Left ventricle myocardium inferior (tissue), 1 donor: ENCODE data around the gene ARHGAP19. TPM values are rescaled to one million over a fixed set of nuclear protein-coding genes. Genes with fewer than 3 reads are reported as not detected.

Source experiments
- DNase-seq: peaks from one replicate; pipeline ENCODE4 v3.0.0-alpha.2; 2020
- H3K27ac ChIP-seq: fragments of 200-600 bp; replicated peaks from 2 replicates; pipeline ENCODE4 v1.8.0; 2021
- H3K27me3 ChIP-seq: fragments of 200-600 bp; 2 replicates; pipeline ENCODE4 v1.8.0; 2021; ENCODE audit warnings: low read depth
- H3K36me3 ChIP-seq: fragments of 200-600 bp; 2 replicates; pipeline ENCODE4 v1.8.0; 2021
- H3K4me1 ChIP-seq: fragments of 200-600 bp; 2 replicates; pipeline ENCODE4 v1.8.0; 2021
- H3K4me3 ChIP-seq: fragments of 200-600 bp; 2 replicates; pipeline ENCODE4 v1.8.0; 2021; ENCODE audit warnings: mild to moderate bottlenecking, moderate library complexity
- H3K9me3 ChIP-seq: fragments of 200-600 bp; replicated peaks from 2 replicates; pipeline ENCODE4 v1.8.0; 2021
- CTCF ChIP-seq: fragments of 200-600 bp; IDR thresholded peaks from 2 replicates; pipeline ENCODE4 v1.8.0; 2021; ENCODE audit warnings: antibody characterized with exemption, mild to moderate bottlenecking, borderline replicate concordance
- intact Hi-C: fragments of 100-400 bp; cut with micrococcal nuclease; formaldehyde crosslinking; loops from one replicate; pipeline ENCODE4 v1.11.0; 2022
- total RNA-seq: library from RNA; stranded (reverse); fragmentation: NEBNext Ultra II Directional; extraction: Animal tissue kit (Norgen Biotek cat#: 25700); gene quantifications from one replicate; pipeline ENCODE4 v1.2.1, GENCODE V29; 2021
- donor health status: DM: no; HTN: yes; CAD: no; lungs with severe emphysema.

The ARHGAP19 gene
- total RNA-seq, 1 donor from 2014 or later = 4.2 TPM

DNA sequence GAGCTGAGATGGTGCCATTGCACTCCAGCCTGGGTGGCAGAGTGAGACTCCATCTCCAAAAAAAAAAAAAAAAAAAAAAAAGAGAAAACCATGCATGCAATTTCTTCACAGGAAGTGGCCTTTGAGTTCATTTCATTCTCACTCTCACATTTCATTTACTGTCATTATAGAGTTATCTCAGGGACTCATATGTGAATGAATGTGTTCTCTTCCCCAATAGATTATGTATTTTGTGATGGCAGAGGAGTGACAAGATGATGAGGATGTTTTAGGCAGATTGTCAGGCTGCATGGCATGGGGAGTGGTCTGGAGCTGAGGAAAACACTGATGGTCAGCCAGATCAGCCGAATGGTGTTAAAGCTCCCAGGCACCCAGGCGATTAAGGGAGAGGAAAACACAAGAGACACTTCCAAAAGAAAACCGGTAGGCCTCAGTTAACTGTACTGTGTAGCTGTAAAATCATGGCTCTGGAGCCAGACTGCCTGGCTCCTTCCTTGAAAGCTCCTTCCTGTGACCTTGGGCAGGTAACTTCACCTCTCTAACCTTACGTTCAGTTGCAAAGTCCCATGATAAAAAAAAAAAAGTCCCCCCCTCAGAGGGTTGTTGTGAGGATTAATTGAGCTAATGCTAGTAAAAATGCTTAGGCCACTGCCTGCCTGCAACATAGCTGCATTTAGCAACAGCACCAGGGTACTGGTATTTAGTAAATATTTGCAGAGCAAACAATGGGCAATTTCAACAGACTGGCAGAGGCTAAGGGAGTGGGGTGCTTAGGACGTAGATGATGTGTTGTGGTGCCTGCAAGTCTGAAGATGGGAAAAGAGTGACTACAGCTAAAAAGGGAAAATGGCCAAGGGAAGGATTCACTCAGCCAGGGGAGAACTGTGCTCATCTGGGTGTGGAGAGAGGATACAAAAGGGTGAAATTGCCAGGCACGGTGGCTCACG is 35.2 kb upstream of the ARHGAP19 start:
- Histone ChIP-seq H3K4me1 (peaks cover 50% of the 10 kb centered on the region), H3K9me3 (no peaks in the 10 kb centered on the region), H3K36me3 (peaks cover 9% of the 10 kb centered on the region), H3K27me3 (no peaks in the 10 kb centered on the region), H3K4me3 (no peak overlapping the region), H3K27ac (no peak overlapping the region)
- intact Hi-C loops = no loop called here
- no peak for DNase-seq
- TF ChIP-seq CTCF = no peak

DNA sequence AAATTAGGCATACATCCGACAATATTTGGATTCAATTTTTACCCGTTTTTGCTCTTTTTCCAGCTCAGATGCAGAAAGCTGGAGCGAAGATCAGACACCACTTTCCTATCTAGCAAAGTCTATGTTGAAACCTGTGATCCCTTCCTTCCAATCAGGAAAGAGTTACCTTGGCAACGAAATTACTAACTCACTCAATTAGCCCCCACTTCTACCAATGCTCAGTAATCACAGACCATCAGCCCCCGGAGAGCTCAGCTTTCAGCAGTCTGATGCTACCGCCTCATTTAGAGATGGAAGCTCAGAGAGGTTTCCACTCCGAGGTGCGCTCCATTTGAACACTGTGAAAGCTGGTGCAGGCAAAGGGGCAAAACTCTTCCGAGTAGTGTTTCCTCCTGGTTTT is 33.3 kb upstream of the ARHGAP19 start:
- H3K27me3 ChIP-seq = no peaks in the 10 kb centered on the region
- H3K4me3 ChIP-seq = no peak overlapping the region
- DNase-seq = no peak
- no peaks in the 10 kb centered on the region for H3K9me3 ChIP-seq
- H3K4me1 ChIP-seq = peaks cover 47% of the 10 kb centered on the region
- peaks cover 9% of the 10 kb centered on the region for H3K36me3 ChIP-seq
- intact Hi-C loops = no loop called here
- H3K27ac ChIP-seq = no peak overlapping the region
- TF ChIP-seq CTCF = no peak

GRCh38 chr10:97323501-97323900 is 31.1 kb upstream of the ARHGAP19 start:
- DNase-seq = no peak
- intact Hi-C loops = no loop called here
- H3K4me3 ChIP-seq = no peak overlapping the region
- H3K27me3 ChIP-seq = no peaks in the 10 kb centered on the region
- H3K4me1 ChIP-seq = peaks cover 45% of the 10 kb centered on the region
- H3K9me3 ChIP-seq = no peaks in the 10 kb centered on the region
- H3K27ac ChIP-seq = no peak overlapping the region
- no peak for TF ChIP-seq CTCF
- no peaks in the 10 kb centered on the region for H3K36me3 ChIP-seq

- Histone ChIP-seq H3K27ac (peak overlapping the region; percentile 99), H3K4me1 (peaks cover 39% of the 10 kb centered on the region), H3K36me3 (no peaks in the 10 kb centered on the region), H3K27me3 (no peaks in the 10 kb centered on the region), H3K9me3 (no peaks in the 10 kb centered on the region), H3K4me3 (peak overlapping the region; percentile 92)
- no peak for DNase-seq
- intact Hi-C loops = no loop called here
- no peak for TF ChIP-seq CTCF
Observed at GRCh38 chr10:97321804-97322190, 29.4 kb upstream of the ARHGAP19 start.

DNA sequence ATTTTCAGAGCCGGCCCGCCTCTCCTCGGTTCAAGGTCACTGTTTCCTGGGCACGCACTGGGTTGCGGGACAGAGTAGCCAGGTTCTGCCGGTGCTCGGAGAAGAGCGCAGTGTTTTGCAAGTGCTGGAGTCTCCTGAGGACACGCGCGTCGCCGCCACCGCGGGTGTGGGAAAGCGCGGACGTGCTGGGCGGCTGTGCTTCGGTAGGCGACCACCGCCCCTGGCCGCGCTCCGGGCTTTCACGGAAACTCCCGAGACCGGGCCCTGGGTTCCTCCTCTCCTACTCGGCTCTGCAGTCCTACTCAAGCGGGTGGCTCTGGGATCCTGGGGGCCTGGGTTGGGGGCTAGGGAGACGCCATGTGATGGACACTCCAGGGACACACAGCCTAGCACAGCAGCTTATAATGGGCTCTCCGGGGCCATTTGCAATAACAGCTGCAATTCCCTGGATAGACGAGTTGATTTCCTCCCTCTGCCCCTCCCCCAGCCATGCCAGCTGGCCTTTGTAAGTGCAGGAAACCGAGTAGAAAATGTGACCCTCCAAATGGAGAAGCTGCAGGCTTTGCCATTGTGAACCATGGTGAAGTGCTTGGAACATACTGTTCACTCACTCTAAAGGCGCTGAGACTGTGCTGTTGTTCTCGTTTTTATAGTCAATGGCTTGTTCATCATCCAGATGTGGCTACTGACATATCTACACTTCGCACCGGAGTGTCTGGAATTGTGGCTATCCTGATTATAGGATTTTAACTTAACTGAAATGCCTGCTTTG is 28.8 kb upstream of the ARHGAP19 start:
- H3K27ac ChIP-seq = peak overlapping the region; percentile 99
- peaks cover 39% of the 10 kb centered on the region for H3K4me1 ChIP-seq
- H3K9me3 ChIP-seq = no peaks in the 10 kb centered on the region
- DNase-seq = peak; percentile 55
- no peak for TF ChIP-seq CTCF
- intact Hi-C loops = no loop called here
- no peaks in the 10 kb centered on the region for H3K27me3 ChIP-seq
- peak overlapping the region; percentile 92 for H3K4me3 ChIP-seq
- no peaks in the 10 kb centered on the region for H3K36me3 ChIP-seq
